Measurements from ENCODE around the gene MUC5B. TPM values are rescaled to one million over a fixed set of nuclear protein-coding genes. Genes with fewer than 3 reads are reported as not detected.

MUC5B gene
- total RNA-seq, 1 donor from 2014 or later = not detected

- DNase-seq (ENCODE audit: low read depth) = no peak
- TF ChIP-seq CTCF (conservative IDR thresholded peaks at IDR 0.05; ENCODE audit: low read depth, low read length) = no peak
- no peak overlapping the region for H3K4me3 ChIP-seq (ENCODE audit: low read depth, low read length)
Observed at GRCh38 chr11:1177771-1178090, 45.1 kb upstream of the MUC5B start.

GRCh38 chr11:1178201-1178885, 44.5 kb upstream of the MUC5B start:
- DNase-seq (ENCODE audit: low read depth) = no peak
- H3K4me3 ChIP-seq (ENCODE audit: low read depth, low read length) = no peak overlapping the region
- no peak for TF ChIP-seq CTCF (conservative IDR thresholded peaks at IDR 0.05; ENCODE audit: low read depth, low read length)

GRCh38 chr11:1178906-1179305, 44.0 kb upstream of the MUC5B start:
- H3K4me3 ChIP-seq (ENCODE audit: low read depth, low read length) = no peak overlapping the region
- TF ChIP-seq CTCF (conservative IDR thresholded peaks at IDR 0.05; ENCODE audit: low read depth, low read length) = no peak

GRCh38 chr11:1179641-1180040, 43.2 kb upstream of the MUC5B start:
- TF ChIP-seq CTCF (conservative IDR thresholded peaks at IDR 0.05; ENCODE audit: low read depth, low read length) = no peak

More at GRCh38 chr11:1178906-1179305, 44.0 kb upstream of the MUC5B start:
- DNase-seq (ENCODE audit: low read depth) = no peak

GRCh38 chr11:1180171-1180570, 42.7 kb upstream of the MUC5B start:
- DNase-seq (ENCODE audit: low read depth) = no peak
- H3K4me3 ChIP-seq (ENCODE audit: low read depth, low read length) = no peak overlapping the region
- no peak for TF ChIP-seq CTCF (conservative IDR thresholded peaks at IDR 0.05; ENCODE audit: low read depth, low read length)

More at GRCh38 chr11:1179641-1180040, 43.2 kb upstream of the MUC5B start:
- H3K4me3 ChIP-seq (ENCODE audit: low read depth, low read length) = no peak overlapping the region
- no peak for DNase-seq (ENCODE audit: low read depth)

- TF ChIP-seq CTCF (conservative IDR thresholded peaks at IDR 0.05; ENCODE audit: low read depth, low read length) = no peak
- no peak for DNase-seq (ENCODE audit: low read depth)
Observed at GRCh38 chr11:1180947-1181391, 41.9 kb upstream of the MUC5B start.

GRCh38 chr11:1181420-1181819, 41.4 kb upstream of the MUC5B start:
- H3K4me3 ChIP-seq (ENCODE audit: low read depth, low read length) = no peak overlapping the region
- no peak for TF ChIP-seq CTCF (conservative IDR thresholded peaks at IDR 0.05; ENCODE audit: low read depth, low read length)
- no peak for DNase-seq (ENCODE audit: low read depth)

More at GRCh38 chr11:1180947-1181391, 41.9 kb upstream of the MUC5B start:
- no peak overlapping the region for H3K4me3 ChIP-seq (ENCODE audit: low read depth, low read length)
